Activated CD4-positive, CD25-positive, alpha-beta regulatory T cell treated with anti-CD3 and anti-CD28 coated beads, Interleukin-2, amount 50 U/mL, for 24 hours (primary cell): ENCODE measurements around the gene ADGRD1.

Experiments used
- ATAC-seq, 2 donors: fragments of 150-1000 bp; cut with Tn5 transposase; one replicate each; pipeline ENCODE4 v1.10.0; 2021; ENCODE audit warnings: mild to moderate bottlenecking in 1 of 2, moderate library complexity in 1 of 2

The ADGRD1 gene

DNA sequence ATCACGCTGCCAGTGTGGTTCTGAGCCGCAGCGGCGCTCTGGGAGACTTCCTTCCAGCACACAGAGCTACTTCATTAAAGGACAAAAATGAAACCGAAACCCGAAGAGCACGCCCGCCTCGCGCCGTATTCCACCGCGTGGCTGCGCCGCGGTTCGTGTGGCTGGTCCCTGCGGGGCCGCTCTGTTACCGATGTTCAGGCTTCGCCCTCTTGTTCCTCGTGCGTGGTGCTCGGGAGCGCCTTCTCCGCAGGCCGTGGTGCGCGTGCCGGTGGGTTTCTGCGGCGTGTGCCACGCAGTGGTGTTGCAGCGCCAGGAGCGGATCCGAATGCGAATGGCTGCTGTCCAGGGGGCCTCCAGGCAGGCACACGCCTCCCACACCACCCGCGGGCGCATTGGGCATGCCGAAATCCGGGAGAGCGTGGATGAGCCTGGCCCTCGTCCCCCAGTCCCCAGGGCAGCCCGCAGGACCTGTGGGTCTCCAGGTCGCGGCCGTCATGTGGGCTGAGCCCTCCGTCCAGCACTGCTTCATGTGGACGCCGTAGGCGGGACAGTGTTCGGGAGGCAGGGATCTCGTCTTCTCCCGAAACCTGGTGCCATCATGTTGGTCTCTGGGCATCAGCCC, 91.2 kb downstream of the ADGRD1 start:
- ATAC-seq: no peak

DNA sequence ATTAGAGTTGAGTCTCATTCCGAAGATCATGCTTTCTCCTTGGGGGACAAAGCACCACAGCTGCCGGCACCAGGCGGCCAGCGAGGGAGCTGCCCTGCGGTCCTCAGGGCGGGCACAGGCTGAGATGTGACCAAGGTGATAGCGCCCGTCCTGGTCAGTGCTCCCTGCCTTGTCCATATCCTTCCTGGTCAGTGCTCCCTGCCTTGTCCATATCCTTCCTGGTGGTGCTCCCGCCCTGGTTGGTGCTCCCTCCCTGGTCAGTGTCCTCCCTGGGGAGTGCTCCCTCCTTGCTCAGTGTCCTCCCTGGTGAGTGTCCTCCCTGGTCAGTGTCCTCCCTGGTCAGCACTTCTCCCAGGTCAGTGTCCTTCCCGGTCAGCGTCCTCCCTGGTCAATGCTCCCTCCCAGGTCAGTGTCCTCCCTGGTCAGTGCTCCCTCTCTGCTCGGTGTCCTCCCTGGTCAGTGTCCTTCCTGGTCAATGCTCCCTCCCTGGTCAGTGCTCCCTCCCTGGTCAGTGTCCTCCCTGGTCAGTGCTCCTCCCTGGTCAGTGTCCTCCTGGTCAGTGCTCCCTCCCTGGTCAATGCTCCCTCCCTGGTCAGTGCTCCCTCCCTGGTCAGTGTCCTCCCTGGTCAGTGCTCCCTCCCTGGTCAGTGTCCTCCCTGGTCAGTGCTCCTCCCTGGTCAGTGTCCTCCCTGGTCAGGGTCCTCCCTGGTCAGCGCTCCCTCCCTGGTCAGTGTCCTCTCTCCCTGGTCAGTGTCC, 92.2 kb downstream of the ADGRD1 start:
- ATAC-seq: no peak

DNA sequence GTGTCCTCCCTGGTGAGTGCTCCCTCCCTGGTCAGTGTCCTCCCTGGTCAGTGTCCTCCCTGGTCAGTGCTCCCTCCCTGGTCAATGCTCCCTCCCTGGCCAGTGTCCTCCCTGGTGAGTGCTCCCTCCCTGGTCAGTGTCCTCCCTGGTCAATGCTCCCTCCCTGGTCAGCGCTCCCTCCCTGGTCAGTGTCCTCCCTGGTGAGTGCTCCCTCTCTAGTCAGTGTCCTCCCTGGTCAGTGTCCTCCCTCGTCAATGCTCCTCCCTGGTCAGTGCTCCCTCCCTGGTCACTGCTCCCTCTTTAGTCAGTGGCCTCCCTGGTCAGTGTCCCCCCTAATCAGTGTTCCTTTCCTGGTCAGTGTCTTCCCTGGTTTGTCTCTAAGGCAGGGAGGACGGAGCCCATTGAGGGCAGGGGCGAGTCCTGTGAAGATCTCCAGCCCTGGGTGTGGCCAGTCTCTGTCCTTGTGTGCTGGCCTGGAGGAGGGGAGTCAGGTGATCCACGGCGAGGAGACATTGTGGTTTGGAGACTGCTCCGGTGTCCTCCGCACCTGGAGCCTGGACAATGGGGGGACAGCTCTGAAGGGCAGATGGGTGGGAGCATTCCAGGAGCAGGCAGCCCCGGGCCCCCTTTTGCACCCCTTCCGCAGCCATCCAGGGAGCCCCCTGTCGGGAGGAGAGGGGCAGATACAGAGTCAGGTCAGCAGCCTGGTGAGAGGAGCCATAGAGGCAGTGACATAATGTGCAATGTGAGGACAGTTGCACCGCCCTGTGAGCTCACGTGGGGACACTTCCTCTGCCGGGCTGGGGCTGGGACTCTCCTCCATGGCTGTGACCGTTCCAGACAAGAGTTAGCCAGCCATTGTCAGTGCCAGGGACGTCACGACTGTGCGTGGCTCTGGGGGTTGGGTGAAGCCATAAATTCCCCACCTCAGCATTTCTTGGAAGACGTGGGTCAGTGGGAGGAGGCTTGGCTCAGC, 93.4 kb downstream of the ADGRD1 start:
- no peak for ATAC-seq

DNA sequence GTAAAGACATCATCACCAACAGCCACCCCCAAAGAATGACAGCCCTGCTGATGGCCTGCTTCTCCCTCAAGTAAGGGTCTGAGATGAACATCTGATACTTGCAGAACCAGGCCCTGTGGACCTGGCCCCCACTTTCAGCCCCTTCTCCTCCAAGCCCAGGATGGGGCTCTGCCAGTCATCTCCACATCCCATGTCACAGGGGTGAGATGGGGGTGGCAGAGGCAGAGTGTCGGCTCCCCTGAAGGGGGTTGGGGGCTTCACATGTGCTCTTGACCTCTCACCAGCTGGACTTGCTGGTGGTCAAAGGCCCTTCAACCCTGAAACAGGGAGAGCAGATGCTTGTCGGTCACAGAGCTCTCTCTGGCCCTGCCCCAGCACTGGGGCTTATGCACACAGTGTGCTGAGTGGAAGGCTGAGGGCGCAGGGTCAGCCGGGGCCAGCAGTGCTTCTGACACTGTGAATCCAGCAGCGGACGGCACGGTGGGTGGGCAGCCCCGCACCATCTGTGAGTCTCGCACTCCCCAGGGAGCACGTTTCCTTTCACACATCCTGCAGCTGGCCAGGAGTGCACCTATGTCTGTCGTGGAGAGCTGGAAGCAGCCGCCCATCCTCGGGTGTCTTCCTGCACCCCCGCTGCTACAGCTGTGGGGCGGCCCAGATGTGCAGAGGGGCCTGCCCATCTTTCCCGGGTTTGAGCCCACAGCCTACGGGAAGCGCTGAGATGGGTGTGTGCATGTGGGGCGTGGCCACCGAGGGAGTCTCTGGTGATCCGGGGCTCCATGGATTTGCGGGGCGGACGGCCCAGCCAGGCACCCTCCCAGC, 94.3 kb downstream of the ADGRD1 start:
- no peak for ATAC-seq

GRCh38 chr12:131048611-131048990, 94.9 kb downstream of the ADGRD1 start:
- no peak for ATAC-seq

GRCh38 chr12:131049002-131049401, 95.3 kb downstream of the ADGRD1 start:
- ATAC-seq: no peak

DNA sequence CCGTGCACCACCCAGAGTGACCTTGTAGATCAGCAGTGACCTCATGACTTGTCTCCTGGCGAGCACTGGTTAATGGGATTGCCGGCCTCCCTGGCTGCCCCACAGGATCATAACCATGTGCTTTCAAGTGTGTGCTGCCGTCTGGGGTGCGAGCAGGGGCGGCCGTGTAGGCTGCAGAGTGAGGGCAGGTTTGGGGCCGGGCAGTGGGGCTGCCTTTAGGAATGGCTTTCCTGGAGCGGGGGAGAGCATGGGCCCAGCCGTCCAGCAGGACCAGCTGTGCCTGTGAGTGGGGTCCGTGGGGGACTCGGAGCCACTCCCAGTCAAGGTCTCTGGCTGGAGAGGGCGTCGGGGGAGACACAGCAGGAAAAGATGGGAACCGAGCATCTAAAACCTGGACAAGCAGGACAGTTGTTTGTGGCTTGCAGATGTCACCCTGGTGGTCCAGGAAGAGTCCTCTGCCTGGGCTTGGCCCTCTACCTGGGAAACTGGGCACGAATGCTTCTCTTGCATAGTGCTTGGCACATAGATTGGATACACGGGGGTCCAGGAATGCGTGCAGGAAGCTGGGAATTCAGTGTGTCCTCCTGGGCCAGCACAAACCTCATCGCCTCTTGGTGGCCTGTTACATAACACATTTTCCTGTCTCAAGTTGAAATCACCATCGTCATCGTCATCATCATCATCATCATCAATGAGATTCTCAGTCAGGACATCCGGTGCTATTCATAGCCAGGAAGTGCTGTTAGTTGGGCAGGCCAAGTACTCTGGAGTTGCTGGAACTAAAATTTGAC, 96.0 kb downstream of the ADGRD1 start:
- ATAC-seq: no peak

DNA sequence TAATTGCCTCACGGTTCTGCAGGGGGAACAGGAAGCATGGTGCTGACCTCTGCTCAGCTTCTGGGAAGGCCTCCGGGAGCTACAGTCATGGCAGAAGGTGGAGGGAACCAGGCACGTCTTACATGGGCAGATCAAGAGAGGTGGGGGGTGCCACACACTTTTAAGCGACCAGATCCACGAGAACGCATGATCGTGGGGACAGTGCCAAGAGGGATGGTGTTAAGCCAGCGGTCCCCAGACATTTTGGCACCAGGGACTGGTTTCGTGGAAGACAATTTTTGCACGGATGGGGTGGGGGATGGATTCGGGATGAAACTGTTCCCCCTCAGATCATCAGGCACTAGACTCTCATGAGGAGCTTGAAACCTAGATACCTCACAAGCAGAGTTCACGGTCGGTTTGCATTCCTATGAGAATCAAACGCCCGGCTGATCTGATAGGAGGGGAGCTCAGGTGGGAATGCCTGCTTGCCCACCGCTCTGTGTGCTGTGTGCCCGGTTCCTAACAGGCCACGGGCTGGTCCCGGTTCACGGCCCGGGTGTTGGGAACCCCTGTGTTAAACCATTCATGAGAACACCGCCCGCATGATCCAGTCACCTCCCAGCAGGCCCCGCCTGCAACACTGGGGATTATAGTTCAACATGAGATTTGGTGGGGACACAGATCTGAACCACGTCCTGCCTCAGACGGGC, 96.9 kb downstream of the ADGRD1 start:
- ATAC-seq: no peak

- no peak for ATAC-seq
Observed at GRCh38 chr12:131051155-131051473, 97.4 kb downstream of the ADGRD1 start.

GRCh38 chr12:131052063-131052781, 98.5 kb downstream of the ADGRD1 start:
- no peak for ATAC-seq

DNA sequence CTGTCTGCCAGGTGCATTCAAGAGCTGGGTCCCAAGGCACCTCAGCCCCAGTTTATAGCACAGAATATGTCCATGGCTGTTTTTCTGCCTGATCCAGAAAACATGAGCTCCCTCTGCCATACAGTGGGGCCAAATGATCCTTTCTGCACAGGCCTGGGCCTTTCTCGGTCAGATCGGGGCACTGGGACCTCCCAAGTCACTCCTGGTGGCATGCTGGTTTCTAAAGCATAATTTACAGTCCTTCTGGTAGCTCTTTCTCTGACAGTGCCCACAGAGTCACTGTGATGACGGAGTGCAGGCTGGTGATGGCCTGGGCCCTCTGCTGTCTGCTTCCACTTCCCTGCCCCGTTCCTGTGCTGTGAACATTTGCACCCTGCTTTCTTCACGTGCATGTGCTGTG, 99.2 kb downstream of the ADGRD1 start:
- ATAC-seq: no peak

DNA sequence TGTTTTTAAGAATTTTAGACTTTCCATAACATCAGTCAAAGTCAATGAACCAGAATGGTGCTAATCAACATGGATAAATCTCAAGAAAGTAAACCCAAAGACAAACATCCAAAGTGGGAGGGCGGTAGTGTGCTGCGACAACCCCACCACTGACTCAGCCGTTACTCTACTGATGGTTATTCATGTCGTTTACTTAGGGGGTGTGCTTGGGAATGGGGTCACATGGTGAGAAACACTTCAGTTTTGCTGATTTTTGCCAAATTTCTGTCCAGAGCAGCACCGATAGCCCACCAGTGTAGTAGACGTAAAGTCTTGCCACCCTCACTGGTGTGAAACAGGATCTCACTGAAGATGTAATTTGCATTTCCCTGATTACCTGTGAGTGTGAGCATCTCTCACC, 99.9 kb downstream of the ADGRD1 start:
- ATAC-seq: no peak

GRCh38 chr12:131054345-131055092, 100.8 kb downstream of the ADGRD1 start:
- no peak for ATAC-seq

GRCh38 chr12:131055093-131055465, 101.4 kb downstream of the ADGRD1 start:
- no peak for ATAC-seq

DNA sequence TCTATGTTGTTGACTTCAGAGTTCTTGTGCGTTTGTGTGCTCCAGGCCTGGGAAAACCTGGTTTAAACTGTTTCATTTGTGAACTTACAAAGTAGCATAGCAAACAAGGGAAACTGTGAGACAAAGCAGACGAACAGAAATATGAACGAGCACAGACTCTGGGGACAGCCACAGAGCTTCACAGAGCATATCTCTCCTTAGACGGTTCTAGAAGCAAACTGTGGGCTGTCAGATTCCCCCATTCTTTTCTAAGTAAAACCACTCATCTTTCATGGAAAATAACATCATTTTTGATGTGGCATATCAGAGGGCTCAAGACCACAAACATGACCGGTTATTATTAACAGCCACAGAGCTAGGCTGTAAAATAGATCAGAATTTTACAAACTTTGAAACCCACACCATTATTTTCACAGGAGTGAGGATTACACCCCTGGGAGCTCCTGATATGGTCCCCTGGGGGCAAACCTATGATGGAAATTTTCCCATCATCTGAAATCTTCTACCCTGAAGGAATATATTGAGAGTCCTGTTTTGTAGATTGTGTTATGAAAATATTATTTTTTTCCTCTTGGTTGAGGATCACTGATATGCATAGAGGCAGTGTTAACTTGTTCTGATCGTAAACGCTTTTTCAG, 102.0 kb downstream of the ADGRD1 start:
- no peak for ATAC-seq

DNA sequence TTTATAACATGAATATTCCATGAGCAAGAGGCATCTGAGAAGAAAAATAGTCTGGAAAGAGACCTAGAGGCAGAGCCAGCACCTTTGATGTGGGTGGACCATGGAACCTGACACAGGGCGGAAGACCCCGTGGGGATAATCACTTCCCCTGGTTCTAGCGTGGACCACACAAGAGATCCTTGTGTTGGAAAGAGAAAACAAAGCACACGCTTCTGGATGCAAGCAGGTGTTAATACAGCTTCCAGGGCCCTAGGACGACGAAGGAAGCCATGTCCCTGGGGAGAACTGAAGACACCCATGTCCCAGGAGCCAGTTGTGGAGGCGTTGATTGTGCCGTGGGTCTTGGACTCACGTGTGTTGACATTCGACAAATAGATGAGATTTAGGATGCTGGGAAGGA, 102.9 kb downstream of the ADGRD1 start:
- no peak for ATAC-seq

DNA sequence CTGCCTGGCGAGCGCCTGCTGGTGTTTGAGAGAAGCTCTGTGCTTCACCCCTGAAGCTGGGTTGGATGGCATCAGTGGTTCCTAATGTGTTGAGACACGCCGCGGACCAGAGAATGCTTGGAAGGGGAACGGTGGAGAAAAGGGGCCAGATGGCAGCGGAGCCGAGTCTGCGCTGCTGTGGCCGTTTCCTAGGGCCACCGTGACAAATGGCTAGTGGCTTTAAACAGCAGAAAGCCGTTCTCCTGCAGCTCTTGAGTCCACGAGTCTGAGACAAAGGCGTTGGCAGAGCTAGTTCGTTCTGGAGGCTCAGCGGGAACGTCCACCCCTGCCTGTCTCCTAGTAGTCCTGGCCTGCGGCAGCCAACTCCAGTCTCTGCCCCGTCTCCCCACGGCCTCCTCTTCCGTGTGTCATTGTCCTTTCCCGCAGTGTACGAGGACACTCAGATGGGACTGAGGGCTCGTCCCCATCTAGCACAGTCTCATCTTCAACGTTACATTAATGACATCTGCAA, 103.6 kb downstream of the ADGRD1 start:
- ATAC-seq: no peak

DNA sequence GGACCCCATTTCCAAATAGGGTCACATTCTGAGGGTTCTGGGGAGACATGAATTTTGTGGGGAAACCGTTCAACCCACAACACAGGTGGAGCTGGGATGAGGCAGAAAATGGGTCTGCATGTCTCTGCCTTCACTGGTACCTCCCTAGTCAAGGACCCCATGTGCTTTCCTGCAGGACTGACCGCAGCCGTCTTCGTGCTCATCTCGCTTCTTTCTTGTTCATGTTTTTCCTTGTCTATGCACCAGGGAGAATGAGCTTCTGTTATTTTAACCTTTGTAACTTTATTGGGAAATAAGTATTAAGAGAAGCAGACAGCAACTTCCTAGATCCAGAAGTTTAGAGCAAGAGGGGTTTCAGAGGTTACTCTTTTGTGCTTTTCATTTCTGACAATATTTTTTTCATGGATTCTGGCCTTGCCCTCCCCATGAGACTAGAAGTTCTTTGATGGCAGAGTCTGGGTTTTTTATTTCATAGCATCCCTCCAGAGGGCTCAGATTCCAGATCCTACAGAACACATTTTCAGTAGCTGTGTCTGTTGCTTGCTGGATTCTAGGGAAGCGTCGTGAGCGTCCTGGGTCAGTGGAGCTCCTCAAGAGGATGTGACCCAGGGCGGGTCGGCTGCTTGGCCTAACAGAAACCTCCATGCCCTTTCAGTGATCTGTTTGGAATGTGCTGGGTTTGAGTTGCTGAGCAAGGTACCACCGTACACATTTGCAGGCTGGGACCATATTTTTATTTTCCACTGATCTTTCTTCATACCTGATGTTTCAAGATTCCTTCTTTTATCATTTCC, 104.2 kb downstream of the ADGRD1 start:
- ATAC-seq: no peak
